Measurements from ENCODE around the gene PPM1A. TPM values are rescaled to one million over a fixed set of nuclear protein-coding genes. Genes with fewer than 3 reads are reported as not detected.

The PPM1A gene
- total and polyA plus RNA-seq, 4 donors, result 21.4 to 61.5 (median 33.6) TPM

- TF ChIP-seq CTCF (IDR thresholded peaks at IDR 0.05; ENCODE audit: control extremely low read depth, extremely low read depth), result no peak
- WGBS, 2 donors, result 74 to 84% methylated on average over 7 of the region's 7 CpGs
- H3K9me3 ChIP-seq (ENCODE audit: control insufficient read depth in 4 of 4, insufficient read depth in 3 of 4, low read length in 3 of 4), result no peaks in the 10 kb centered on the region
- H3K9ac ChIP-seq (ENCODE audit: insufficient read depth in 1 of 2, low read length in 2 of 2), result no peak overlapping the region
- H3K36me3 ChIP-seq (ENCODE audit: control insufficient read depth in 4 of 4, insufficient read depth in 4 of 4, low read length in 4 of 4), result no peaks in the 10 kb centered on the region
- H3K27ac ChIP-seq (ENCODE audit: low read depth in 1 of 2, low read length in 1 of 2), result no peak overlapping the region
- no peaks in the 10 kb centered on the region for H3K27me3 ChIP-seq (ENCODE audit: control insufficient read depth in 3 of 3, insufficient read depth in 3 of 3, low read length in 2 of 3)
- ATAC-seq (ENCODE audit: insufficient read depth, low FRiP score), result no peak
- no peaks in the 10 kb centered on the region for H3K4me1 ChIP-seq (ENCODE audit: control insufficient read depth in 5 of 5, insufficient read depth in 5 of 5, low read length in 5 of 5)
- no peak for DNase-seq
- no peak overlapping the region for H3K4me3 ChIP-seq
Measured at GRCh38 chr14:60240139-60240856, 8.7 kb upstream of the PPM1A start.

- Histone ChIP-seq H3K4me3 (no peak overlapping the region), H3K27ac (ENCODE audit: low read depth in 1 of 2, low read length in 1 of 2) (no peak overlapping the region), H3K4me1 (ENCODE audit: control insufficient read depth in 5 of 5, insufficient read depth in 5 of 5, low read length in 5 of 5) (no peaks in the 10 kb centered on the region), H3K9ac (ENCODE audit: insufficient read depth in 1 of 2, low read length in 2 of 2) (no peak overlapping the region), H3K27me3 (ENCODE audit: control insufficient read depth in 3 of 3, insufficient read depth in 3 of 3, low read length in 2 of 3) (no peaks in the 10 kb centered on the region), H3K9me3 (ENCODE audit: control insufficient read depth in 4 of 4, insufficient read depth in 3 of 4, low read length in 3 of 4) (no peaks in the 10 kb centered on the region), H3K36me3 (ENCODE audit: control insufficient read depth in 4 of 4, insufficient read depth in 4 of 4, low read length in 4 of 4) (no peaks in the 10 kb centered on the region)
- ATAC-seq (ENCODE audit: insufficient read depth, low FRiP score) (no peak), DNase-seq (no peak)
- WGBS, 2 donors, result 32 to 41% methylated on average over 1 of the region's 1 CpG
- TF ChIP-seq CTCF (IDR thresholded peaks at IDR 0.05; ENCODE audit: control extremely low read depth, extremely low read depth), result no peak
Measured at GRCh38 chr14:60241091-60241490, 7.9 kb upstream of the PPM1A start.

GRCh38 chr14:60242429-60242828 is 6.6 kb upstream of the PPM1A start:
- 41 to 60% methylated on average over 2 of the region's 2 CpGs for WGBS, 2 donors
- ATAC-seq (ENCODE audit: insufficient read depth, low FRiP score), result no peak
- H3K4me1 ChIP-seq (ENCODE audit: control insufficient read depth in 5 of 5, insufficient read depth in 5 of 5, low read length in 5 of 5), result no peaks in the 10 kb centered on the region
- H3K4me3 ChIP-seq, result no peak overlapping the region
- no peak for TF ChIP-seq CTCF (IDR thresholded peaks at IDR 0.05; ENCODE audit: control extremely low read depth, extremely low read depth)
- H3K9ac ChIP-seq (ENCODE audit: insufficient read depth in 1 of 2, low read length in 2 of 2), result no peak overlapping the region
- DNase-seq, result no peak
- H3K27me3 ChIP-seq (ENCODE audit: control insufficient read depth in 3 of 3, insufficient read depth in 3 of 3, low read length in 2 of 3), result no peaks in the 10 kb centered on the region
- H3K9me3 ChIP-seq (ENCODE audit: control insufficient read depth in 4 of 4, insufficient read depth in 3 of 4, low read length in 3 of 4), result no peaks in the 10 kb centered on the region
- H3K36me3 ChIP-seq (ENCODE audit: control insufficient read depth in 4 of 4, insufficient read depth in 4 of 4, low read length in 4 of 4), result no peaks in the 10 kb centered on the region
- H3K27ac ChIP-seq (ENCODE audit: low read depth in 1 of 2, low read length in 1 of 2), result no peak overlapping the region
